GM18508 (cell line): ENCODE data around the gene ADARB2.

Source experiments
- ATAC-seq: cut with Tn5 transposase; IDR thresholded peaks from one replicate; pipeline ENCODE4 v1.9.1; 2021; ENCODE audit warnings: moderate number of reproducible peaks; ENCODE audit not compliant: insufficient read depth, unreplicated experiment

ADARB2 gene

DNA sequence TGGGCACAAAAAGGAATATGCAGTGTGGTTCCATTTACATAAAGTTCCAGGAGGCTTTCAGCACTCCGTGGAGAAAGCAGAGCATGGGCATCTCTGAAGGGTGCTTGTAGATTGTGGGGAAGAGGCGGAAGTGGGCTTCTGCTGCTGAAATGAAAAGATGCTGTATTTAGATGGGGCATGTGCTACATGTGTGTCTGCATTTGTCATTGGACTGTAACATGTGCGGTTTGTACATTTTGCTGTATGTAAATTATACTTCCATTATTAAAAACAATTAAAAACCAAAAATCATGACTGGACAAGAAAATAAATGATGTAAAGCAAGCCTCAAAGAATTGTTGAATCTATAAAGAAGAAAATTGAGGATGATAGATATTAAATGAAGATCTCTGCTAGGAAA lies 347.1 kb downstream of the ADARB2 start:
- no peak for ATAC-seq

DNA sequence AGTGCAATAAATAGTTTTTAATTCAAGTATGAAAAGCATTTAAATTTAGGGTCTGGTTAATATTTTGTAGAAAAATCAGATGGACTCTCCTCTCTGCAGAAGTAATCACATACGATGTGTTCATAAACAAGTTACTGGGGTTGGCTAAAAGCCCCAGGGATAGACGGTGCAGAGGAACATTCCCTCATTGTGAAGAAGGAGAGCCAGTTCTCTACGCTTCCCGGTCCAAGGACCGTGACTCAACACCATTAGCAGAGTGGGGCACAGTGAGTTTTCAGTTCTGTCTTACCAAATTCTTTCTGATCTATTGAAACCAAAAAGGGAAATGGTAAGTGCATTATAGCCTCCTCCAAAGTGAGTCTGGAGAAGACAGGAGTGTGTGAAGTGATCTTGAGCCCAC lies 353.3 kb downstream of the ADARB2 start:
- no peak for ATAC-seq

DNA sequence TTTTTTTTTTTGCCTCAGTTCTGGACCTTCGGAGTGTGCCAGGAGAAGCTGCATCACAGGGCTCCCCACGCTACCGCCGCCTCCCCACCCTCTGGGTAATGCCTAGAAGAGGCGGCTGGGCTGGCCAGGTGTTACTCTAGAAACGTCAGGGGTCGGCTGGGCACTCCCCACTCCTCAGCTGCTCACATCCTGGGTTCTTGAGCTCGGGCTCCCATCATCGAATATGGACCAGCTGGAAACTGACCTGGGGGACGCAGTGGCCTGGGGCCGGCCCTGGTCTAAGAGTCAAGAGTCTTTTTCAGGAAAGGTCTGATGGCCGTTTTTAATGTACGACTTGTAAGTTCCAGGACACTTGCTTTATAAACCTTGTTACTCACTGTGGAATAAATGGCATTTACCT lies 354.6 kb downstream of the ADARB2 start:
- no peak for ATAC-seq

DNA sequence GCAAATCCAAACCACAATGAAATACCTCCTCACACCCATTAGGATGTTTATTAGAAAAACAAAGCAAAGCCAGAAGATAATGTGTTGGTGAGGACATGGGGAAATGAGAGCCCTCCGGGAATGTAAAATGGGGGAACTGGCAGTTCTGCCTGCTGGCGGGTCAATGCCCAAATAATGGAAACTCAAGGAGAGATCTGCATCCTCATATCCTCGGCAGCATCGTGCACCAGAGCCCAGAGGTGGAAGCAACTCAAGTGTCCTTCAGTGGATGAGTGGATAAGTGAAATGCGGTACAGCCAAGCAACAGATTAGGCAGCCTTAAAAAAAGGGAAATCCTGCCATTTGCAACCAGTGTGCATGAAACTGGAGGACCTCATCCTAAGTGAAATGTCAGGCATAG lies 356.0 kb downstream of the ADARB2 start:
- no peak for ATAC-seq

DNA sequence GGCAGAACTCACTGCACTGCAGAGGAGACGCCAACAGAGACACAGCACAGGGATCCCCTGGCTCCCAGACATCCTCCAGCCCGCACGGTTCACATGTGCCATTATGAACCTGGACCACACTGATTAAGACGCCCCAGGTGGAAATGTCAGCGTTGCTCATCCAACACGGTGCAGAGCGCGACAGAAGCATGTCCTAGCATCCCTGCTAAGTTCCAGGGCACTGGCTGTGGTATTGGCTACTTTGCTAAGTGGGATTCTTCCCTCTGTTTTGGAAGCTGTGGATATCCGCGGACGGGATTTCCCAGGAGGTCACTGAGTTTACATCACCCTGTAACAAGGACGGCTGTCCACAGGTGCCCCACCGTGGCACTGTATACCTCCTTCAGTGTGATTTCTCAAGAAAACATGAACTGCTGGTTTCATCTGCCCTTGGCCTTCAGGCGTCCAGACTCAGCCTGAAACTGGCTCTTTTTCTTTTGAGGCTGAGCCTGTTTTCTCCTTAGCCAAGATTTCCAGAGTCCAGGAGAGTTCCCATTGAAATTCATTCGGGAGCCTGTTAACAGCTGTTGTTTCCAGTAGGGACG lies 357.1 kb downstream of the ADARB2 start:
- ATAC-seq = no peak

DNA sequence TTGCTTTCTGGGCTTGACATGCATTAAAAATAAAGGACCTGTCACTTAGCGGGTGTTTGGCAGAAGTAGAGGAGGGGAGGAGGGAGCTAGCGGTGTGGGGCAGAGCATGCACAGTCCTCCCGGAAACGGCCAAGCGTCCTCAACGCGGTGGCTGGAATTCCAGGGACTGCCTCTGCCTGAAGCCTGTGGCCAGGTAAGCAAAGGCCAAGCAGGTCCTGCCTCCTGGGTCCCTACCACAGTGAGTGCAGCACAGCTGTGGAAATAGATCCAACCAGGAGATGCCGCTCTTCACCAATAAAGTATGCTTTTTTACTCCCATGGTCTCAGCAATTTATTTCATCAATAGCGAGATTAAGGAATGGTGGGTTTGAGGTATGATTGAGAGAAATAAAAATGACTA lies 357.7 kb downstream of the ADARB2 start:
- ATAC-seq = no peak

DNA sequence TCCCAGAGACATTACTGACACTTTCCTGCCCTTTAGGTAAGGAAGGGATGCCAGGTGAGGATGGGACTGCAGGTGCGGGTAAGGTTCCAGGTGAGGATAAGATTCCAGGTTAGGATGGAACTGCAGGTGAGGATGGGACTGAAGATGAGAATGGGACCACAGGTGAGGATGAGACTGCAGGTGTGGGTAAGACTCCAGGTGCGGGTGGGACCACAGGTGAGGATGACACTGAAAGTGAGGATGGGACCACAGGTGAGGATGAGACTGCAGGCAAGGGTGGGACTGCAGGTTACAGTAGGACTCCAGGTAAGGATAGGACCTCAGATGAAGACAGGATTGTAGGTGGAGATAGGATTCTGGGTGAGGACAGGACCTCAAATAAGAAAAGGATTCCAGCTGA lies 358.9 kb downstream of the ADARB2 start:
- no peak for ATAC-seq

DNA sequence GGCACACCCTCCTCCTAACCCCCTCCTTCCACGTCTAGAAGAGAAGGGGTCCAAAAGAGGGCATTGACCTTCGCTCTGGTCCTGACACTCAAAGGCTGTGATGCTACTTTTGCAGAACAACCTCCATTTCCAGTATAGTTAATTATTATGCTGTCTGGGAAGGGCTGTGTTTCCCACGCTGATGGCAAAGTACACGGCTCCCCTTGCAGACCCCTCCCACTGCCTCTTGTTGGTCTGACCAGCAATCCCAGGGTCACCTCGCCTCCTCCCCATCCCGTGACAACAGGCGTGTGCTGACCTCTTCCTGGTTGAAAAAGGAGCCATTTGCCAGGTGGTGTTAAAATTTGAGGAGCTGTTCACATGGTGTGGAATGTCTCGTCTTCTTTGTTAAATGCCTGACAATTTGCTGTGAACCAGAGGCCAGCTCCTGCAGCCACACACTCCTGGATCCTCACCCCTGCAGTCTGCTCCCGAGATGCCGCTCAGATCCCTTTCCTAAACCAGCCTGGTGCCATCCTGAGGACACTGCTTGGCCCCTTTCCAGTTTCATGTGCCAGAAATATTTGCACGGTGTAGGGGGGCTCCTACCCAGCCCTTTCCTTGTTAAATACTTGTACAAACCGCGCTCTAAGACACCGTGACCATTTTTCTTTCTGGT lies 359.5 kb downstream of the ADARB2 start:
- ATAC-seq = no peak

DNA sequence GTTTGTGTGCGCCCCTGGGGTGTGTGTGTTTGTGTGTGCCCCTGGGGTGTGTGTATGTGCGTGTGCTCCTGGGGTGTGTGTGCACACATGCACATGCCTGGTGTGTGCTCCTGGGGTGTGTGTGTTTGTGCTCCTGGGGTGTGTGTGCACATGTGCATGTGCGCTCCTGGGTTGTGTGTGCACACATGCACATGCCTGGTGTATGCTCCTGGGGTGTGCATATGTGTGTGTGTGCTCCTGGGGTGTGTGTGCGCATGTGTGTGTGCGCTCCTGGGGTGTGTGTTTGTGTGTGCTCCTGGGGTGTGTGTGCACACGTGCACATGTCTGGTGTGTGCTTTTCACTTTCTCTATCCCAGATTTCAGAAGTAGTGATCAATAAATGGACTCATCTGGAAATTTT lies 360.1 kb downstream of the ADARB2 start:
- ATAC-seq = no peak

DNA sequence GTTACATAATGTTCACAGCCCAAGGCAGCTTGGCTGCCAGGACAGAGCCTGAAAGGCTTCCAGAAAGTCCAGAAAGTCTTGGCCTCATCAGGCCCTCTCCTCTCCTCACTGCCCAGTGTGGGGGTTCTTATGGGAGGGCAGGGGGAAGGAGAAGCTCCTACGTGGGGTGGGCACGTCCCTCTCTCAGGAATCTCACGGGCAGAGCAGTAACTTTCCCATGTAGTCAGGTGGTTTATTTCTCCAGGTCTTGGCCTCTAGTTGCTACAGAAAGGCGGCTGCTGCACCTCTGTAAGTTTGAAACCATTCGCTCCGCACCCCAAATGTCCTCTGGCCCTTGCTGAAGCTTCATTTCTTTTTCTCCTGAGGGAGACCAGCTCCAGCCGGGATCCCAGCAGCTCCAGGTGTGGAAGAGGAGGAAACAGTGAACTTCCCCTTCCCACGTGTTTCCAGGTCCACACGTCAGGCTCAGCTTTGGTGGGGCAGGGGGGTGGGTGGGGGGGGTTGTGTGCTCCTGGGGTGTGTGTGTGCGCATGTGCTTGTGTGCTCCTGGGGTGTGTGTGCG lies 360.9 kb downstream of the ADARB2 start:
- no peak for ATAC-seq

DNA sequence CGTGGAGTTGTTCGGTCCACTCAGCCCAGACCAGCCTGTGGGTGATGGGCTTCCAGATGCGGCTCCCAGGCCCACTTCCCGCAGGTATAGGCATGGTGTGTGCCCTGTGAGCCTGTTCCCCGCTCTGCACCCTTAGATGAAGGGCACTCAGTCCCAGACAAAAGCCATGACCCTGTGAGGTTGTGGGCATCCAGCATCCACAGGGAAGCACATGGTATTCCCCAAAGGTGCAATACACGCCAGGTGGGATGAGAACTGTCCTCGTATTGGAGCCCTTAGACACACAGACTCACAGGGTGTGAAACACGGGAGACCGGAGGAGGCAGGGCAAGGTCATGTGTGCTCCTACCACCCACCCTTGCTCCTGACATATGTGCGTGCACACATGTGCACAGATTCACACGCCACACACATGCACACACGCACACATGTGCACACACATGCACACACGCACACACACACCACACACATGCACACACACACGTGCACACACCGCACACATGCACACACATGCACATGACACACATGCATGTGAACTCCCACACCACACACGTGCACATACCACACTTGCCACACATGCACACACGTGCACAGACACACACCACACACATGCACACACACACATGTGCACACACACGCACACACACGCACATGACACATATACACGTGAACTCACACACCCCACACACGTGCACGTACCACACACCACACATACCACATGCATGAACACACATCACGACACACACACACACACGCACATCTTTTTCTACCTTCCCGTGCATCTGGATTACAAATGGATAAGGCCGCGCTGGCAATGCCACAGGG lies 361.8 kb downstream of the ADARB2 start:
- ATAC-seq = no peak

DNA sequence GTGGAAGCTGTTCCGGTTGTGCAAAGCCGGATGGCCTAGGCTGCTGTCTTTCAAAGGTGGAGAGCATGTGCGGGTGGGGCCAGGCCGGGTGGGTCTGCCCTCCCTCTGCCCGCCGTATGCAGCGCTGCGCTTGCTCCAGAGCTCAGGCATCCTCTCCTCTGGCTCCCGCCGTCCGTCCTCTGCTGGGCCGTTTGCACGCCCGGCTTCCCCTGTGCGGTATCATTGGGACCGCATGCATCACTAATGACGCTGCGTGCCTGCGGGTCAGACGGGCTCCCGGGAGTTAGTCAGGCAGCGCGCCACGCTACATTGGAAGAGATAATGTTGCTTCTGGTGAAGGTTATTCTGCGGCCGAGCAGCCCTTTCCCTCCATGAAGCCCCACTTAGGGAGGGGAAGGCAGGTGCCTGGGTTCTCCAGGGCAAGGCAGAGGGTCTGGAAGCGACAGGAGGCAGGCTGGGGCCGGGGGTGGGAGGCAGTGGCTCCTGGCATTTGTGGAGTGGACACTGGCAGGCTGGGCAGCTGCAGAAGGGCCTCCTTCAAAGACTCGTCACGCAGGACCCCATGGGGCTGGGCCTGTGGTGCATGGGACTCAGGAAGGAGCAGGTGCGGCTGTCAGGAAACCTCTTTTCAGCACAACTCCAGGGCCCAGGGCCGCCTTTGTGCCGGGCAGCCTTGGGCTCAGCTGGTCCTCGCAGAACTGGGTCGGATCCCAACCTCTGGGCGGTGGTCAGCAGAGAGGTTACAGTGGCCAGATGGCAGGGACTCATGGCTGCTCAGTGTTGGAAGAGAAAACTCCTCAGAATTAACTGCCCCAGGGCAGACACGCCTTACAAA lies 362.6 kb downstream of the ADARB2 start:
- ATAC-seq = no peak

DNA sequence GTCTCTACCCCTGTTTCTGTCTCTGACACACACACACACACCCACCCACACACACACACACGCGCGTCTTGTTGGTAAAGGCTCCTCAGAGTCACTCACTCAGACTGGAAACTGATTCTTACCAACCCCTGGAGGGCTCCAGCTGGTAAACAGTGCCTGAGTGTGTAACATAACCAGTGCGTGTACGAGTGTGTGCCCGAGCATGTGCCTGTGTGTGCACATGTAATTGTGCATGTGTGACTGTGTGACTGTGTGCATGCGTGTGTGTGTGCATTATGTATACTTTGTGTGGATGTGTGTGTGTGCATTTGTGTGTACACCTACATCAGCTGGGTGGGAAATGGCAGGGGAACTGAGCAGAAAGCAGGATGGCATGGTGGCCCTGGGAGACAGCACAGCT lies 364.0 kb downstream of the ADARB2 start:
- no peak for ATAC-seq

DNA sequence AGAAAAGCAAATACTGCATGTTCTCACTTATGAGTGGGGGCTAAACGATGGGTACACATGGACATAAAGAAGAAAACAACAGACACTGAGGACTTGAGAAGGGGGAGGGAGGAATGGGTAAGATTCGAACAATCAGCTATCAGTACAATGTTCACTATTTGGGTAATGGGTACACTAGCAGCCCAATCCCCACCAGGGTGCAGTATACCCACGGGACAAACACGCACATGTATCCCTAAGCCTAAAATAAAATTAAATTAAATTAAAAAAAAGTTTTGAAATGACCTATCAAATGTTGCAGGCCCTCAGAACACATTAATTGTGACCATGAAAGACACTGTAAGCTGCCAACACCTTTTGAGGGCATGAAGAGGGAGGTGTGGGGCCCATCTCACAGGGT lies 365.1 kb downstream of the ADARB2 start:
- no peak for ATAC-seq

DNA sequence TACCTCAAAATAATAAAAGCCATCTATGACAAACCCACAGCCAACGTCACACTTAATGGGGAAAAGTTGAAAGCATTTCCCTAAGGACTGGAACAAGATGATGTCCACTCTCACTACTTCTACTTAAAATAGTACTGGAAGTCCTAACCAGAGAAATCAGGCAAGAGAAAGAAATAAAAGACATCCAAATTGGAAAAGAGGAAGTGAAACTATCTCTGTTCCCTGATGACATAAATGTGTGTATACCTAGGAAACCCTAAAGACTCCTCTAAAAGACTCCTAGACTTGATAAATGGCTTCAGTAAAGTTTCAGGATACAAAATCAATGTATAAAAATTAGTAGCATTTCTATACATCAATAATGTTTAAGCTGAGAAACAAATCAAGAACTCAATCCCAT lies 367.0 kb downstream of the ADARB2 start:
- no peak for ATAC-seq

DNA sequence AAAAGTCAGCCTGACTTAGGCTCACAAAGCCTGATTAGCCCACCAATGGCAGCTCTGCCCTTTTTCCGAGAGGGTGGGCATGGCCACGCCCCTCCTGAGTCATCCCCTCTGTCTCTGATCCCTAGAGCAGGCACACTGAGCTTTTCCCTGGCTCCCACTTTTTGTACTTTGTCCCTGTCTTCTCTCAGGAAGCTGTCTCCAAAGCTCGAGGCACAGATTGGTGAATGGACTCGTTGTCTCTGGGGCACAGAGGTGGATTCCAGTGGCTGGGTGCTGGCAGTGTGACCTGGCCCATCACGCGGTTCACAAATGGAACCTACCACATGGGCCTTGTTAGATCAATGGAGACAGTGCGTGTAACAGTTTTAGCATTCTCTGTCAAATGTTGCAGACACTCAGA lies 367.7 kb downstream of the ADARB2 start:
- no peak for ATAC-seq

DNA sequence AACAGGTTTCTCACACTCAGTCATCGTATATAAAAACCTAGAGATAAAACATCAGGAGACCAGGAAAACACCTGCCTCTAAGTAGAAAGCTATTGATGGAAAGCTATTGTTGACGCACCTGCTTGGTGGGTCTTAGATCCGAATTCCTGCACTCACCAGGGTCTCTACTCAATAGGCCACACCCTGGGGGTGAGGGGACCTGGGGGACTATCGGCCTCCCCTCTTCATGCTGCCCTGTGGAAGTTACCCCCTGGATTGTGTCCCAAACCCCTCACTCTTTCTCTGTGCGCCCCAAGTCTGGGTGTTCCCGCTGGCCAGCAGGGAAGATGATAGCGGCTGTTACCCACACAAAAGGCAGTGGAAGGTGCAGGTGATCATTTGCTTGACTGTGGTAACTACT lies 368.1 kb downstream of the ADARB2 start:
- ATAC-seq = no peak

DNA sequence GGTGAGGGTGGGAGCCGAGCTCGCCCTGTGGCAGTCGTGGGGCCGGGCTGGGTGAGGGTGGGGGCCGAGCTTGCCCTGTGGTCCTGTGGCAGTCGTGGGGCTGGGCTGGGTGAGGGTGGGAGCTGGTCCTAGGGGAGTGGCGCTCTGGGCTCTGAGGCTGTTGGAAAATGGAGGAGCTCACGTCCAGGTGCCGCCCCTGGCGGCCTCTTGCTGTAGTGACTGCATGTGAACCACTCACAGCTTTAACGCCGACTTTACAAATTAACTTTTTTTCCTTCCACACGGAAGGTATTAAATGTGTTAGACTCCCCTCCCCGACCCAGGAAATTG lies 368.5 kb downstream of the ADARB2 start:
- ATAC-seq = no peak

DNA sequence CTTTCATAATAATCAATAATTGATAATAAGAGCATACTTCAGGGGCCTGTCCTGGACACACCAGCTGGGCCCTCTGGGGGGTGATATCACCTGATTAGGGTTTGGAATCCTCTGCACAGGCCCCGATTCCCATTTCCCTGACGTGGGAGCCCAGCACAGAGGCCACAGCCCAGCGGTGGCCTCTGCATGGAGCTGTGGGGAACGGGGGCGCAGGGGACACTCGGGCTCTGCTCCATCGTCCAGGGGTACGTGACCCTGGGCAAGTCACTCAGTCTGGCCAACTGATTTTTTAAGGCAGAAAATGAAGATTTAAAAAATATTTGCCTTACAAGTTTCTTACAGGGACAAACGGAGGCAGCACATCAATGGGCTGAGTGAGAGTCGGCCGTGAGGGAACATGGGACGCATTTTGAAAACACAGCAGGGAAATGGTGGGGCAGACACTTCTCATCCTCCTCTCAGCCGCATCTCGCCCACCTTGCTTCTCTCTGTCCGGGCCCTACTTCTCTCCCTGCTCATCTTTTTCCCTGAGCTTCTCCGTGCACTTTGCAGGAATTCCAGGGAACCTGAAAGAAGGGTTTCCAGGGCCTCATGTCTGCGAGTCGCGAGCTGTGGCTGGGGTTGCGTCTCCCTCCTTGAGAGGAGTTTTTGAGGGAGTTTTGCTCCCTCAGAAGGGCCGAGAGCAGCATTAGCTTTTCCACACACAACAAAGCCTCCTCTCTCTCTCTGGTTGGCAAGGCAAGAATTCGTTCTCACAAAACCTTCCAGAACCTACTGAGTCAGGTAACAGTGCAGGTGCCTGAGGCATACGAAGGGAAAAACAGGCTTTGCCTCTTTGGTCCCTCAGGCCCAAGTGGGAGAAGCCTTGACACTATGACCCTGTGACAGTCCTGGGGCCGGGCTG lies 369.1 kb downstream of the ADARB2 start:
- ATAC-seq = no peak
